HG02642 (cell line): Measurements from ENCODE around the gene LOXHD1.

ENCODE experiments used
- ATAC-seq: cut with Tn5 transposase; IDR thresholded peaks from one replicate; pipeline ENCODE4 v1.9.1; 2021; ENCODE audit warnings: mild to moderate bottlenecking; ENCODE audit not compliant: unreplicated experiment, poor library complexity

LOXHD1 gene

DNA sequence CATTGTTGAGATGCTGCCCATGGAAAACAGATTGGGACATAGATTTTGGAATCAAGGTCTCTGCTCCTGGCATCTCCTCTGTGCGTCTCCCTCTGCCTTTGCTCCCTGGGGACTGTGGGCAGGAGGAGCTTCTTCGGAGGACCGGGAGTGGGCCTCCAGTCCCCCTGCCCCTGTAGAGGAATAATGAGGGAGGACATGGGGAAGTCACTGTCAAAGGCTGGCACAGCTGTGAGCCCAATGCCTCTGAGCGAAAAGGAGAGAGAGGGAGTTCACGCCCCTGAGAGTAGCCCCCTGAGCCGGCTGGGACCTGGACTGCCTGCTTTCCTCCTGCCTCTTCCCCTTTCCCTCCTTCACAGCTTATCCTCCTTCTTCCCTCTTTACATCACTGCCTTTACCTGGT lies 195.0 kb downstream of the LOXHD1 start:
- no peak for ATAC-seq

DNA sequence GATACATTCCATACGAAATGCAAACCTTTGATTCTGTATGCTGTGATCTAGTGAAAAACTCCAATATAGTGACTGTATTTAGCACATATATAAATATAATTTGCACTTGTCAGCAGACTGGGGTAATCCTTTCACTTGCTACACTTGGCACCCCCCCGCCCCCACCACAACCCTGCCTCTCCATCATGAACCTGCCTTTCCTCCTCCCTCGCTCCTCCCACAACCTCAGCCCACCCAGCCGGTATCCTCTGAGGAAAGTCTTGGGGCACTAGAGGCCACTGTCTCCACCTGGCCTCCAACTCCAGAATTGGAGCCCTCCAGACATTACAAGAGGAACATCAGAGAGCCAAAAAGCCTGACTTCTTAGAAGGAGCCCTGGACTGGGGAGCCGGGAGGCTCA lies 196.3 kb downstream of the LOXHD1 start:
- ATAC-seq: no peak

DNA sequence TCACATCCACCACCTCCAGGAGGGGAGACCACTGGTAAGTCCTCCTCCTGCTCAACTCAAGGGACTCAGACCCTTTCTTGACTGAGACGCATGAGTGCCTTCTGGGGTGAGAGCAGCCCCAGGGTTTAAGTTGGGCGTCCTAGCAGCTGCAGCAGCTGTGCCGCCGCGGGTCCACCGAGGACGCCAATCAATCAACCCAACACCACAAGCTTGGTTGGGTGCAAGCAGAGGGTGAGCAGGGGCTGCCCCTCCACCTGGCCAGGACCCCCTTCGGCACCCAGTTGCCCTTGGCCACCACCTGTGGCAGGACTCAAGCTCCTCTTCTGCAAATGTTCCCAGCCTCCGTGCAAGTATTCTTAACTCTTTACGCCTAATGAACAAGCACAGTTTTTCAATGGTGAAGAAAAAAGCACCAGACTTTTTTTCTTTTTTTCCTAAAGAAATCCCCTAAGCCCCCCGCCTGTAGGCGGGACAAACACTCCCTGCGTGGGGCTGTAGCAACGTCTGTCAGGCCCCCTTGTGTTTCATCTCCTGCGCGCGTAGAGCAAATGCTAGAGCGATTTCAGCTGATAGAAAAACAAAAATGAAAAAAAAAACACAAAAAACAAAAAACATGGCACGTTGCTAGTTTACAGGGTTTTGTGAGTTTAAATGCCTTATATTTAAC lies 197.1 kb downstream of the LOXHD1 start:
- no peak for ATAC-seq

GRCh38 chr18:46458472-46458871 lies 198.5 kb downstream of the LOXHD1 start:
- ATAC-seq: no peak

DNA sequence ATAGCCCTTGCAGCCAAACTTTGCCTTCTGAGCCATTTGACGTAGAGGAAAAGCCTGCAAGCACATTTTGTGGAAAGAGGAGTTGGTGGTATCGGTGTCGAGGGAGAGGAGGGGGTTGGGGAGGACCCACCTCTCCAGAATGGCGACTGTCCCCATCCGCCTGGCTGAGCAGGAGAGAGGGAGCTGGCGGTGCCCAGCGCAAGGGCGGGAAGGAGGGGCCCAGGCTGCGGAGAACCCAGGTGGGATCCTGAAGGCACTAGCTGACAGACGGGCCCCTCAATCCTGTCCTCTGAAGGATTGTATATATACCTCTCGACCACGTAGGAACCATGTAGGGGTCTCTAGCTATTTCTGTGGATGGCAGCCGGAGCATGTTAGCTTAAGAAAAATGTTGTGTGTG lies 200.3 kb downstream of the LOXHD1 start:
- ATAC-seq: no peak

DNA sequence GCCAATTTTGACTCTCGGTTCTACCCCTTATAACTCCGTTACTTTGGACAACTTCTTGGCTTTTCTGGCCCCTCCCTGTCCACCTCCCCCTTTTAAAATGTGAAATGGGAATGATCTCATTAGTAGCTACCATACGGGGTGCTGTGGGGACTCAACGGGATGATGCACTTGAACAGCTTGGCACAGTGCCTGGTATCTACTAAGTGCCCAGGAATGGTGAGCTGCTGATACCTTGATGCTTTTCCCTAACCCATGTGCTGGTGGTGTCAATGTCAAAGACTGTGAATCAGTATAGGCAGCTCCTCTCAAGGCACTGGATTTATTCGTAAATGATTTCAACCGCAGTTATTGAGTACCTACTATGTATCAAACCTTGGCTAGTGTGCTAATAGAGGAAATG lies 204.2 kb downstream of the LOXHD1 start:
- ATAC-seq: no peak

DNA sequence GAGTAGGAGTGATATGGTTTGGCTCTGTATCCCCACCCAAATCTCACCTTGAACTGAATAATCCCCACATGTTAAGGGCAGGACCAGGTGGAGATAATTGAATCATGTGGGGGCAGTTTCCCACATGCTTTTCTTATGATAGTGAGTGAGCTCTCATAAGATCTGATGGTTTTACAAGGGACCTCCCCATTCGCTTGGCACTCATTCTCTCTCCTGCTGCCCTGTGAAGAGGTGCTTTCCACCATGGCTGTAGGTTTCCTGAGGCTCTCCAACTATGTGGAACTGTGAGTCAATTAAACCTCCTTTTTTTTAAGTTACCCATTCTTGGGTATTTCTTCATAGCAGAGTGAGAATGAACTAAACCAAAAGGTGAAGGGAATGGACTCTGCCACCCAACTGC lies 207.5 kb downstream of the LOXHD1 start:
- ATAC-seq: no peak

- no peak for ATAC-seq
Observed at GRCh38 chr18:46449033-46449432, 208.0 kb downstream of the LOXHD1 start.

DNA sequence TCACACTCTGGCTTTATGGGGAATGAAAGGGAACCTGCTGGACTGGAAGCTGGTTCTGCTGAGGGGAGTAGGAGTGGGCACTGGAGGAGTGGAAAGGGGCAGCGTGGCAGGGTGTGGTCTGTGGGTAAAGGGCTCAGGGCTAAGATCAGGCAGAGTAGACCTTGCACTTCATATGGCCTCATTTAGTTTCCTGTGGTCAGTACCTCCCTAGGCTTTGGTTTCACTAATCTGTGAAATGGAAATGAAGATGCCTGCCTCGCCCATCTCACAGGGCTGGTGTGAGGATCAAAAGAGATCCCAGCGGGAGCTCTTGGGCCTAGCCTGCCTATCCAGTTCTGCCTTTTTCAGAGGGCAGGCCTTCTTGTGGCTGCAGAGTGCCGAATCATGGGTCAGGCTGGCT lies 208.7 kb downstream of the LOXHD1 start:
- no peak for ATAC-seq

DNA sequence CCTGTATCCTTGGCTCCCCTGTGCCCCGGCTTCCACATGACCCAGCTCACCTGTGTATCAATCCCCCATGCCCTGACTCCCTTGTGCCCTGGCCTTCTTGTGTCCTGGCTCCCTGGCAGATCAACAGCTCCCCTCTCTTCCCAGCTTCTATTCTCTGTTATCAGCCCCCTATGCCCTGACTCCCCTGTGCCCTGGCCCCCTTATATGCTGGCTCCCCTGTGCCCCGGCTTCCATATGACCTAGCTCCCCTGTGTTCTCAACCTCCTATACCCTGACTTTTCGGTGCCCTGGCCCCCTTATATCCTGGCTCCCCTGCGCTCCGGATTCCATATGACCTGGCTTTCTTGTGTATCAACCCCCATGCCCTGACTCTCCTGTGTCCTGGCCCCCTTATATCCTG lies 209.2 kb downstream of the LOXHD1 start:
- no peak for ATAC-seq

DNA sequence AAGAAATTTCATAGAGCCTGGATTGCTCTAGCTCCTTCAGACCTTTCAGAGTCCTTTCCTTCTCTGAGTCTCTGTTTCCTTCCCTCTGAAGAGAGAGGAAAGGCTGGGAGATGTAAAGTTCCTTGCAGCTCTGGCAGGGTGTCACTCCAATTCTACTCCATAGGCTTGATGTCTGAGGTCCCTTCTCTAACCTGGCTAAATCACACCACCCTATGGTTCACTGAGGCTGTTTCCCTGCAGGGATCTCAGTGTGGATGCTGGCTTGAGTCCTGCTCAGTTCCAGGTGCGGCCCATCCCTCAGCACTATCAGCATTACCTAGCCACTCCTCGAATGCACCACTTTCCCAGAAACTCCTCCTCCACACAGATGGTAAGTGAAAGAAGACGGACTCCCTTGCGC lies 209.7 kb downstream of the LOXHD1 start:
- no peak for ATAC-seq

DNA sequence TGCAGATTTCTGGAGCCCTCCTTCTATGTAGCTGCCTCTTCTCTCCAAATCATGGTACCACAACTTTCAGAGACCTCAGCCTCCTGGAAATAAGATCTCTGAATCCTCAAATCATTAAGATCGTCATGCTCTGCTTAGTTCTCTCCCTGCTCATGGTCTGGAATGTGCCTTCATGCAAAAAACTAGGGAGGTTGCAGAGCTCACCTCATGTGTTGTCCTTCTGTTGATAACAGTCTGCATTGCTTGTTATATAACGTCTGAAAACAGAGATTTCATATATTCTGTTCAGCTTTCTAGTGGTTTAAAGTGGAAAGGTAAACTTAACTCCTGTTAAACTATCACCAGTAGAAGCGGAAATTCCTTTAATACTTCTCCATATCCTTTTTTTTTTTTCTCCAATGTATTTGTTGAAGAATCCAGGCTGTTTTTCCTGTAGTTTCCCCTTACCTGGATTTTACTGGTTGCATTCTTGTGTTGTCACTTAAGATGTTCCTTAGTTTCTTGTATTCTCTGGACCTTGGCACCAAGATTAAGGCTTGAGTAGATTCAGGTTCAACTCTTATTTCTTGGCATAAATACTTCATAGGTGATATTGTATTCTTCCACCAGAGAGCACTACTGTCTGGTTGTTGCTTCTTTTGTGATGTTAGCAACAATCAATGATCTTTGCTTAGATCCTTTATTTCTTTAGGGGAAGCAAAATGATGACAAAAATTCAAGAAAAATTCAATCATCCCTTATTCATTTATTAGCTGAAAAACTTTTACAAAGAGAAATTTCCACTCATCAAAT lies 211.3 kb downstream of the LOXHD1 start:
- no peak for ATAC-seq

- ATAC-seq: no peak
Observed at GRCh38 chr18:46439037-46439436, 218.0 kb downstream of the LOXHD1 start.

DNA sequence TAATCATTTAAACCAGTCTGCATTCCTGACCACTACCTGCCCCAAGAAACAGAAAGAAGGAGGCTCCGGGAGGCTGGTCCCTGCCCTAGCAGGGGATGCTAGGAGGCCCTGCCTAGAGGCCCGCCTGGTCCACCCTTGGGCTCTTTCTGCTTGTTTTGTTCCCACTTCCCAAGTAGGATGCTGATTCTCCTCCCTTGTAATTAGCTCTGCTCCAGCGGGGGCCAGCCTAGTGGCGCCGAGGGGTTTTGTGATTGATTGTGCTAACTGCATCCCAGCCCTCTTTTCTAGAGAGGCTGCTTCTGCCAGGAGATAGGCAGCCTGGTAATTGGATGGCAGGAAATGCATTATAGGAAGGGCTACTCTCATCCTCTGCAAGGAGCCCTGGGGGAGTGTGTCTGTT lies 220.0 kb downstream of the LOXHD1 start:
- ATAC-seq: no peak

DNA sequence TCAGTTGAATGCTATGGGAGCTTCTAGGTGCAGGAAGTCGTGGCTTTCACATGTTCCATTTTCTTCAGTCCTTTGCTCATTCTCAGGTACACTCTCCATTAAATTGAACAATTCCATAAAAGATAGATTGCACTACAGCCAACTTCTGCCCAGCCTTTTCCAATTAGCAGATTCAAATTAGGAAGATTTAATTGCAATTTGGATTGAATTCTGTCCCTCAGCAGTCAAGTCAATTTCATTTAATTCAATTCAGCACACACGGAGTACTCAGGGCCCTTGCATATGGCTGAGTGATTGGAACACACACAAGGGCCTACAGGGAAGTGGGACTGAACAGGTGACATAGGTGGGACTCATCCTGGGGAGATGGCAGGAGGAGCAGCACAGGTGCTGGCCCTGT lies 220.4 kb downstream of the LOXHD1 start:
- ATAC-seq: no peak

- no peak for ATAC-seq
Observed at GRCh38 chr18:46435031-46435430, 222.0 kb downstream of the LOXHD1 start.

DNA sequence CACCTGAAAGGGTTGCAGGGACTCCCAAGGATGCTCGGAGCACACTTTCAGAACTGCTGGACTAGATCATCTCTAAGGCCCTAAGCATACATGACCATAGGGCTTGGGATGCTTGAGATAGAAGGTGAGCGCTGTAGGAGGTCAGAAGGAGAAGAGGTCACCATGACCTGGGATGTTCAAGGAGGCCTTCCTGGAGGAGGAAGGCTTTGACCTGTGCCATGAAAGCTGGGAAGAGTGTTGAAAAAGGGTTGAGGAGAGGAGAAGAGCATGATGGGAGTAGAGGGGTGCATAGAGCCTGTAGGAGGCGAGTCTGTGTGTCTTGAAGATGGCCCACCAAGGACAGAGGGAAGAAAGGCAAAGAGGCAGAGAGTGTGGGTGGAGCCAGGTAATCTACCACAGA lies 222.4 kb downstream of the LOXHD1 start:
- no peak for ATAC-seq

DNA sequence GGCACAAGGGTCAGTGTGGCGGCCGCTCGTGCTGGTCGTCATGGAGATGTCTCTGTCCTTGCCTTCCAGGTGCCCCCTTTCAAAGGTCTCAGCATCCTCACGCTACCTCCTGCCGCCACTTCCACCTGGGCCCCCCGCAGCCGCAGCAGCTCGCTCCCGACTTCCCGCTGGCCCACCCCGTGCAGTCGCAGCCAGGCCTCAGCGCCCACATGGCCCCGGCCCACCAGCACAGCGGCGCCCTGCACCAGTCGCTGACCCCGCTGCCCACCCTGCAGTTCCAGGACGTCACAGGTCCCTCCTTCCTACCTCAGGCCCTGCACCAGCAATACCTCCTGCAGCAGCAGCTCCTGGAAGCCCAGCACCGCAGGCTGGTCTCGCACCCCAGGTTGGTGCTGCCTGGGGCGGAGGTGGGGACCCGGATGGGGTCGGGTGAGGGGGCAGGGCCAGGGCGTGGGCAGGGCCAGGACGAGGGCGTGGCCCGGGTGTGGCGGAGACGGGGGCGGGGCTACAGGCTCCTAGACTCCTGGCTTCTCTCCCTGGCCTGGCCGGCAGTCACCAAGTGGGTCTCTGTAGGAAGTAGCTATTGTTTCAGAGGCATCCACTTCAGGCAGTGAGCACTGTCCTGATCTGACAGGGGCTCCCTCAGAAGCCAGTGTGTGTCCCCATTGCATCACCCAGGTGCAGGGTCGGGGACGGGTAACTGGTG lies 223.7 kb downstream of the LOXHD1 start:
- no peak for ATAC-seq

- no peak for ATAC-seq
Observed at GRCh38 chr18:46431522-46432171, 225.4 kb downstream of the LOXHD1 start.

GRCh38 chr18:46429649-46430224 lies 227.3 kb downstream of the LOXHD1 start:
- no peak for ATAC-seq

GRCh38 chr18:46429130-46429529 lies 227.9 kb downstream of the LOXHD1 start:
- no peak for ATAC-seq
